ENCODE results near the gene NACC2.

Gene NACC2

GRCh38 chr9:136021872-136022681, 73.0 kb downstream of the NACC2 start:
- no peak for DNase-seq (ENCODE audit: low read depth)

GRCh38 chr9:136021171-136021871, 73.8 kb downstream of the NACC2 start:
- DNase-seq (ENCODE audit: low read depth), result no peak

- no peak for DNase-seq (ENCODE audit: low read depth)
These were observed 74.4 kb downstream of the NACC2 start for GRCh38 chr9:136020671-136021070.

- no peak for DNase-seq (ENCODE audit: low read depth)
These were observed 74.9 kb downstream of the NACC2 start for GRCh38 chr9:136020206-136020605.

- DNase-seq (ENCODE audit: low read depth), result no peak
These were observed 75.4 kb downstream of the NACC2 start for GRCh38 chr9:136019681-136020060.

GRCh38 chr9:136019041-136019680, 75.9 kb downstream of the NACC2 start:
- DNase-seq (ENCODE audit: low read depth), result no peak

GRCh38 chr9:136018257-136019031, 76.6 kb downstream of the NACC2 start:
- no peak for DNase-seq (ENCODE audit: low read depth)

GRCh38 chr9:136017289-136018190, 77.5 kb downstream of the NACC2 start:
- DNase-seq (ENCODE audit: low read depth), result no peak

GRCh38 chr9:136016572-136017288, 78.4 kb downstream of the NACC2 start:
- no peak for DNase-seq (ENCODE audit: low read depth)

GRCh38 chr9:136015656-136016571, 79.2 kb downstream of the NACC2 start:
- DNase-seq (ENCODE audit: low read depth), result no peak

- no peak for DNase-seq (ENCODE audit: low read depth)
These were observed 80.0 kb downstream of the NACC2 start for GRCh38 chr9:136014924-136015633.

- DNase-seq (ENCODE audit: low read depth), result no peak
These were observed 80.8 kb downstream of the NACC2 start for GRCh38 chr9:136014147-136014923.

- no peak for DNase-seq (ENCODE audit: low read depth)
These were observed 81.5 kb downstream of the NACC2 start for GRCh38 chr9:136013524-136014034.

GRCh38 chr9:136013116-136013515, 82.0 kb downstream of the NACC2 start:
- DNase-seq (ENCODE audit: low read depth), result no peak

- no peak for DNase-seq (ENCODE audit: low read depth)
These were observed 82.4 kb downstream of the NACC2 start for GRCh38 chr9:136012651-136013050.

- DNase-seq (ENCODE audit: low read depth), result no peak
These were observed 83.2 kb downstream of the NACC2 start for GRCh38 chr9:136011703-136012496.

- DNase-seq (ENCODE audit: low read depth), result no peak
These were observed 83.8 kb downstream of the NACC2 start for GRCh38 chr9:136011376-136011702.
